ENCODE results near the gene PLCL1. TPM values are rescaled to one million over a fixed set of nuclear protein-coding genes. Genes with fewer than 3 reads are reported as not detected.

Gene PLCL1
- total and polyA plus RNA-seq, 10 of the 15 experiments (the other 5 are each of a cell fraction or from before 2014, with no cell fraction given) = 0.03 to 1.5 (median 0.22) TPM

- ChIA-PET SMC1A (ENCODE audit: uncharacterized antibody, unreplicated experiment) (interaction anchor here (0.7 to 5.6 kb wide), 5 partner anchors 15 to 413 kb away, joined by 3 to 23 read pairs (median 6); no protein-coding TSS in a partner anchor), RAD21 (ENCODE audit: unreplicated experiment) (interaction anchor here (4.2 kb wide), 1 partner anchor 25 kb away, joined by 25 read pairs; no protein-coding TSS in a partner anchor), POLR2A (no interaction called here), CTCF (interaction anchor here (1.2 kb wide), 1 partner anchor 9 kb away, joined by 4 read pairs; no protein-coding TSS in a partner anchor)
- DNase-seq (ENCODE audit: low read depth, low spot score) (no peak), ATAC-seq (no peak), FAIRE-seq (no peak)
- no TSS peak for BruUV-seq (replicated peaks)
- 100% methylated on average over 1 of the region's 1 CpG for WGBS (ENCODE audit: insufficient coverage, insufficient replicate concordance, low lambda C conversion rate, missing lambda C conversion rate)
- in situ Hi-C loops (cut with MboI) = no loop called here
- H3K4me3 ChIP-seq = no peak overlapping the region
- H3K9me3 ChIP-seq (replicated peaks; ENCODE audit: control insufficient read depth, insufficient read depth, low read length) = no peaks in the 10 kb centered on the region
- no peak overlapping the region for H3K27ac ChIP-seq (ENCODE audit: control insufficient read depth, insufficient read depth)
- H3K79me2 ChIP-seq (ENCODE audit: control insufficient read depth, insufficient read depth, low read length) = no peaks in the 10 kb centered on the region
- no peaks in the 10 kb centered on the region for H3K36me3 ChIP-seq (ENCODE audit: control insufficient read depth in 2 of 2, insufficient read depth in 2 of 2, low read length in 1 of 2)
- H3K9ac ChIP-seq (ENCODE audit: control insufficient read depth, insufficient read depth, low read length) = no peak overlapping the region
- H3K4me1 ChIP-seq (ENCODE audit: control insufficient read depth, insufficient read depth, low read length) = no peaks in the 10 kb centered on the region
- no peak for TF ChIP-seq WRNIP1 (IDR thresholded peaks at IDR 0.05; ENCODE audit: borderline replicate concordance, low read depth, low read length)
- no peak for TF ChIP-seq MYB (IDR thresholded peaks at IDR 0.05; ENCODE audit: borderline replicate concordance, low read depth, low read length)
- TF ChIP-seq NFYB (IDR thresholded peaks at IDR 0.05; ENCODE audit: insufficient read depth, low read depth, low read length) = no peak
- TF ChIP-seq ZNF687 (IDR thresholded peaks at IDR 0.05) = no peak
- no peak for TF ChIP-seq SUPT20H (IDR thresholded peaks at IDR 0.05; ENCODE audit: borderline replicate concordance, control insufficient read depth, low read depth, low read length)
- TF ChIP-seq IKZF1 (conservative IDR thresholded peaks at IDR 0.05) = no peak
- TF ChIP-seq, protein P1, sequence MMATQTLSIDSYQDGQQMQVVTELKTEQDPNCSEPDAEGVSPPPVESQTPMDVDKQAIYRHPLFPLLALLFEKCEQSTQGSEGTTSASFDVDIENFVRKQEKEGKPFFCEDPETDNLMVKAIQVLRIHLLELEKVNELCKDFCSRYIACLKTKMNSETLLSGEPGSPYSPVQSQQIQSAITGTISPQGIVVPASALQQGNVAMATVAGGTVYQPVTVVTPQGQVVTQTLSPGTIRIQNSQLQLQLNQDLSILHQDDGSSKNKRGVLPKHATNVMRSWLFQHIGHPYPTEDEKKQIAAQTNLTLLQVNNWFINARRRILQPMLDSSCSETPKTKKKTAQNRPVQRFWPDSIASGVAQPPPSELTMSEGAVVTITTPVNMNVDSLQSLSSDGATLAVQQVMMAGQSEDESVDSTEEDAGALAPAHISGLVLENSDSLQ (IDR thresholded peaks at IDR 0.05) = no peak
- no peak for TF ChIP-seq BRCA1 (IDR thresholded peaks at IDR 0.05; ENCODE audit: low read depth, low read length)
- TF ChIP-seq RUNX3 (IDR thresholded peaks at IDR 0.05; ENCODE audit: low read length) = no peak
- TF ChIP-seq ETV6 (conservative IDR thresholded peaks at IDR 0.05 in 1 of 2, IDR thresholded peaks at IDR 0.05 in 1 of 2; ENCODE audit: borderline replicate concordance in 1 of 2, low read depth in 1 of 2) = no peak
- TF ChIP-seq, protein P2, sequence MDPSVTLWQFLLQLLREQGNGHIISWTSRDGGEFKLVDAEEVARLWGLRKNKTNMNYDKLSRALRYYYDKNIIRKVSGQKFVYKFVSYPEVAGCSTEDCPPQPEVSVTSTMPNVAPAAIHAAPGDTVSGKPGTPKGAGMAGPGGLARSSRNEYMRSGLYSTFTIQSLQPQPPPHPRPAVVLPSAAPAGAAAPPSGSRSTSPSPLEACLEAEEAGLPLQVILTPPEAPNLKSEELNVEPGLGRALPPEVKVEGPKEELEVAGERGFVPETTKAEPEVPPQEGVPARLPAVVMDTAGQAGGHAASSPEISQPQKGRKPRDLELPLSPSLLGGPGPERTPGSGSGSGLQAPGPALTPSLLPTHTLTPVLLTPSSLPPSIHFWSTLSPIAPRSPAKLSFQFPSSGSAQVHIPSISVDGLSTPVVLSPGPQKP (IDR thresholded peaks at IDR 0.05; ENCODE audit: low read depth, low read length) = no peak
- TF ChIP-seq, protein P3, sequence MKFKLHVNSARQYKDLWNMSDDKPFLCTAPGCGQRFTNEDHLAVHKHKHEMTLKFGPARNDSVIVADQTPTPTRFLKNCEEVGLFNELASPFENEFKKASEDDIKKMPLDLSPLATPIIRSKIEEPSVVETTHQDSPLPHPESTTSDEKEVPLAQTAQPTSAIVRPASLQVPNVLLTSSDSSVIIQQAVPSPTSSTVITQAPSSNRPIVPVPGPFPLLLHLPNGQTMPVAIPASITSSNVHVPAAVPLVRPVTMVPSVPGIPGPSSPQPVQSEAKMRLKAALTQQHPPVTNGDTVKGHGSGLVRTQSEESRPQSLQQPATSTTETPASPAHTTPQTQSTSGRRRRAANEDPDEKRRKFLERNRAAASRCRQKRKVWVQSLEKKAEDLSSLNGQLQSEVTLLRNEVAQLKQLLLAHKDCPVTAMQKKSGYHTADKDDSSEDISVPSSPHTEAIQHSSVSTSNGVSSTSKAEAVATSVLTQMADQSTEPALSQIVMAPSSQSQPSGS (IDR thresholded peaks at IDR 0.05; ENCODE audit: low read length) = no peak
- TF ChIP-seq POLR2AphosphoS5 (IDR thresholded peaks at IDR 0.05; ENCODE audit: low read length) = no peak
- no peak for TF ChIP-seq ESRRA (IDR thresholded peaks at IDR 0.05; ENCODE audit: low read length)
- no peak for TF ChIP-seq KDM1A (IDR thresholded peaks at IDR 0.05; ENCODE audit: borderline replicate concordance)
- TF ChIP-seq KLF5 (IDR thresholded peaks at IDR 0.05; ENCODE audit: partially characterized antibody) = no peak
- TF ChIP-seq SMAD1 (IDR thresholded peaks at IDR 0.05; ENCODE audit: low read depth, partially characterized antibody) = no peak
- no peaks in the 10 kb centered on the region for H3K27me3 ChIP-seq (replicated peaks in 1 of 2; ENCODE audit: control insufficient read depth in 2 of 2, insufficient read depth in 2 of 2, low read length in 1 of 2)
- no peak overlapping the region for H2AFZ ChIP-seq (ENCODE audit: control insufficient read depth, low read depth, low read length)
- no peaks in the 10 kb centered on the region for H4K20me1 ChIP-seq (ENCODE audit: control insufficient read depth, insufficient read depth)
- no peak overlapping the region for H3K4me2 ChIP-seq (ENCODE audit: control insufficient read depth, insufficient read depth)
- intact Hi-C loops (cut with micrococcal nuclease; ENCODE audit: unreplicated experiment) = no loop called here
Observed at GRCh38 chr2:197959383-197959782, 155.0 kb downstream of the PLCL1 start.
